Fibroblast of lung (primary cell): ENCODE measurements around the gene TNS3.

Experiments used
- EZH2 ChIP-seq: IDR thresholded peaks from 2 replicates; pipeline ENCODE4 v1.5.1; 2012; ENCODE audit warnings: low read length, control low read depth, mild to moderate bottlenecking; ENCODE audit errors: missing control alignments
- TF ChIP-seq, protein P1 (sequence below), 2 donors: IDR thresholded peaks in 1 of 2; conservative IDR thresholded peaks in 1 of 2; 1 replicate in 1 of 2; 2 replicates in 1 of 2; pipeline ENCODE4 v1.5.1; 2011 to 2012; ENCODE audit warnings: low read length in 2 of 2, control low read depth in 1 of 2, inconsistent platforms in 1 of 2, low read depth in 1 of 2, mild to moderate bottlenecking in 1 of 2

DNA sequence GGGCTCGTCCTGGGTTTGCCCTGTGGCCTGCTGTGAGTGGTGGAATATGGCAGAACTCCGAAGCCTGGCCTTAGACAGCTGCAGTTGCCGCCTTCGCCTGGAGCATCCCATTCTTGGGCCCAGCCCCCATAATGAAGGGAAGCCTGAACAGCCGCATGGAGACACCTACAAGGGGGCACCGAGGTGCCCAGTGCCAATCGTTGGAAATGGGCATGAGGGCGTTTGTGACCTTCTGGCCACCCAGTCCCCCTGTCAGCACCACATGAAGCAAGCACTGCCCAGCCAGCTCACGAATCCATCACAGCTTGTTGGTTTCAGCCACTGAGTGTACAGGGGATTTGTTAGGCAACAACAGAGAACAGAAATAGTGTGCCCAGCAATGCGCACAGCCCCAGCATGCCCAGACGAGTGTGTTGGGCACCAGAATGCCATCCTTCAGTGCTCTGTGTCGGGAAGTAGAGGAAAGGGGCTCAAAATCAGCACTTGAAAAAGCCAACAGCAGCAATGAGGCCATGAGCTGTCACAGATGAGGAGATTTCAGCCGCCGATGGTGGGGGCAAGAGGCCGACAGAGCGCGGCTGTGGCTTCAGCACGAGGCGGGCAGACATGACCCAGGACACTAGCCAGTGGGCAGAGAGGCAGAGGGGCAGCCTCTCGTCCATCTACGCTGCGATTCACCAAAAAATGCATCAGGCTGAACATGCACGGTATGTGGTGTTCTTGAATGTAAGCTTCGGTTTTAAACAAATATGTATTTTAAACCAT is 91.2 kb downstream of the TNS3 start:
- TF ChIP-seq, protein P1, sequence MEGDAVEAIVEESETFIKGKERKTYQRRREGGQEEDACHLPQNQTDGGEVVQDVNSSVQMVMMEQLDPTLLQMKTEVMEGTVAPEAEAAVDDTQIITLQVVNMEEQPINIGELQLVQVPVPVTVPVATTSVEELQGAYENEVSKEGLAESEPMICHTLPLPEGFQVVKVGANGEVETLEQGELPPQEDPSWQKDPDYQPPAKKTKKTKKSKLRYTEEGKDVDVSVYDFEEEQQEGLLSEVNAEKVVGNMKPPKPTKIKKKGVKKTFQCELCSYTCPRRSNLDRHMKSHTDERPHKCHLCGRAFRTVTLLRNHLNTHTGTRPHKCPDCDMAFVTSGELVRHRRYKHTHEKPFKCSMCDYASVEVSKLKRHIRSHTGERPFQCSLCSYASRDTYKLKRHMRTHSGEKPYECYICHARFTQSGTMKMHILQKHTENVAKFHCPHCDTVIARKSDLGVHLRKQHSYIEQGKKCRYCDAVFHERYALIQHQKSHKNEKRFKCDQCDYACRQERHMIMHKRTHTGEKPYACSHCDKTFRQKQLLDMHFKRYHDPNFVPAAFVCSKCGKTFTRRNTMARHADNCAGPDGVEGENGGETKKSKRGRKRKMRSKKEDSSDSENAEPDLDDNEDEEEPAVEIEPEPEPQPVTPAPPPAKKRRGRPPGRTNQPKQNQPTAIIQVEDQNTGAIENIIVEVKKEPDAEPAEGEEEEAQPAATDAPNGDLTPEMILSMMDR (conservative IDR thresholded peaks at IDR 0.05 in 1 of 2, IDR thresholded peaks at IDR 0.05 in 1 of 2; ENCODE audit: low read depth in 1 of 2, low read length in 2 of 2): no peak
- TF ChIP-seq EZH2: no peak
